Natural killer cell (primary cell): ENCODE data around the gene HKDC1. TPM values are rescaled to one million over a fixed set of nuclear protein-coding genes. Genes with fewer than 3 reads are reported as not detected.

Source experiments
- ATAC-seq, 3 donors: fragments of 150-1000 bp in 2 of 3; fragments of 200-7000 bp in 1 of 3; cut with Tn5 transposase; 1 replicate in 1 of 3; 2 replicates in 2 of 3; pipeline ENCODE4 v1.10.0; 2021; ENCODE audit warnings: mild to moderate bottlenecking in 2 of 3, moderate library complexity in 2 of 3
- DNase-seq, 2 donors: peaks; one replicate each; pipeline versions ENCODE4 v3.0.0 to v3.0.0-alpha.2; 2013 to 2021; ENCODE audit warnings: mixed read lengths in 1 of 2
- H3K27ac ChIP-seq: one replicate; pipeline ENCODE4 v1.5.1; 2013; ENCODE audit warnings: mild to moderate bottlenecking, low read length
- H3K27me3 ChIP-seq: one replicate; pipeline ENCODE4 v1.6.1; 2013; ENCODE audit warnings: low read length; ENCODE audit not compliant: control insufficient read depth, insufficient read depth
- H3K36me3 ChIP-seq: one replicate; pipeline ENCODE4 v1.6.1; 2013; ENCODE audit warnings: low read length; ENCODE audit not compliant: control insufficient read depth, insufficient read depth
- H3K4me1 ChIP-seq: one replicate; pipeline ENCODE4 v1.6.1; 2013; ENCODE audit warnings: low read length; ENCODE audit not compliant: control insufficient read depth, insufficient read depth
- H3K4me3 ChIP-seq: one replicate; pipeline ENCODE4 v1.5.1; 2013; ENCODE audit warnings: low read length
- H3K9me3 ChIP-seq: one replicate; pipeline ENCODE4 v1.6.1; 2013; ENCODE audit warnings: low read length; ENCODE audit not compliant: control insufficient read depth, insufficient read depth
- H3K27ac Mint-ChIP-seq, 2 donors: one replicate each; pipeline ENCODE4 v1.8.0; 2022; ENCODE audit warnings: mild to moderate bottlenecking in 2 of 2, mixed read lengths in 2 of 2, moderate library complexity in 1 of 2
- H3K27me3 Mint-ChIP-seq, 2 donors: one replicate each; pipeline ENCODE4 v1.8.0; 2022; ENCODE audit warnings: low read depth in 2 of 2, mixed read lengths in 2 of 2
- H3K36me3 Mint-ChIP-seq: one replicate; pipeline ENCODE4 v1.8.0; 2022; ENCODE audit warnings: mixed read lengths
- H3K4me1 Mint-ChIP-seq, 2 donors: one replicate each; pipeline ENCODE4 v1.8.0; 2022; ENCODE audit warnings: mixed read lengths in 2 of 2
- H3K4me3 Mint-ChIP-seq: one replicate; pipeline ENCODE4 v1.8.0; 2022; ENCODE audit warnings: mild to moderate bottlenecking, moderate library complexity, mixed read lengths
- H3K9me3 Mint-ChIP-seq, 2 donors: one replicate each; pipeline ENCODE4 v1.8.0; 2022; ENCODE audit warnings: mixed read lengths in 2 of 2
- CTCF ChIP-seq: fragments of 200-600 bp; IDR thresholded peaks from one replicate; pipeline ENCODE4 v1.8.0; 2022; ENCODE audit warnings: antibody characterized with exemption
- WGBS: methylation state at CpG from one replicate; pipeline ENCODE4 v1.1.7; 2013; ENCODE audit warnings: missing lambda C conversion rate; ENCODE audit not compliant: insufficient coverage; 5-methylcytosine and 5-hydroxymethylcytosine counted together
- intact Hi-C: fragments of 100-400 bp; cut with micrococcal nuclease; formaldehyde crosslinking; loops from one replicate; pipeline ENCODE4 v1.14.2; 2022
- total RNA-seq, 4 donors: library from RNA; stranded (reverse); fragments of 120-200 nt in 1 of 4; gene quantifications; one replicate each; pipeline versions ENCODE4 v1.2.3 to v1.2.4, GENCODE V29; 2013 to 2022

The HKDC1 gene
- total RNA-seq, 3 donors from 2014 or later (not counting 1 experiment from before 2014, with no cell fraction given), result 0.50 to 0.82 TPM; not detected in 1

- peaks cover 7% of the 10 kb centered on the region for H3K36me3 ChIP-seq
- peaks cover 3% of the 10 kb centered on the region for H3K36me3 Mint-ChIP-seq
- no peaks in the 10 kb centered on the region for H3K27me3 ChIP-seq
- no peak for ATAC-seq
- intact Hi-C loops, result no loop called here
- peaks cover 19% of the 10 kb centered on the region for H3K4me1 ChIP-seq
- no peak for TF ChIP-seq CTCF
- H3K27ac ChIP-seq, result no peak overlapping the region
- H3K4me3 ChIP-seq, result no peak overlapping the region
- H3K9me3 Mint-ChIP-seq, result no peaks in the 10 kb centered on the region
- peaks cover 49 to 68% of the 10 kb centered on the region in 2 donors for H3K4me1 Mint-ChIP-seq
- H3K9me3 ChIP-seq, result no peaks in the 10 kb centered on the region
- peak overlapping the region; percentile 98 to 99 for H3K27ac Mint-ChIP-seq
- H3K4me3 Mint-ChIP-seq, result peak overlapping the region; percentile 95
- 100% methylated on average over 1 of the region's 1 CpG for WGBS
- H3K27me3 Mint-ChIP-seq, result no peaks in the 10 kb centered on the region
- DNase-seq, result no peak
Observed at GRCh38 chr10:69181433-69181832, 38.7 kb upstream of the HKDC1 start.

- H3K9me3 Mint-ChIP-seq, result no peaks in the 10 kb centered on the region
- intact Hi-C loops, result no loop called here
- 97% methylated on average over 3 of the region's 4 CpGs for WGBS
- no peak for ATAC-seq
- Histone ChIP-seq H3K9me3 (no peaks in the 10 kb centered on the region), H3K36me3 (peaks cover 12% of the 10 kb centered on the region), H3K4me3 (no peak overlapping the region), H3K27ac (no peak overlapping the region), H3K27me3 (no peaks in the 10 kb centered on the region), H3K4me1 (peaks cover 19% of the 10 kb centered on the region)
- no peak for DNase-seq
- H3K36me3 Mint-ChIP-seq, result peaks cover 7% of the 10 kb centered on the region
- peaks cover 49 to 68% of the 10 kb centered on the region in 2 donors for H3K4me1 Mint-ChIP-seq
- H3K27me3 Mint-ChIP-seq, result no peaks in the 10 kb centered on the region
- H3K27ac Mint-ChIP-seq, result peak overlapping the region; percentile 19 to 86
- TF ChIP-seq CTCF, result no peak
- peak overlapping the region; percentile 50 for H3K4me3 Mint-ChIP-seq
Observed at GRCh38 chr10:69182005-69182404, 38.1 kb upstream of the HKDC1 start.

- H3K9me3 Mint-ChIP-seq, result no peaks in the 10 kb centered on the region
- H3K4me3 Mint-ChIP-seq, result no peak overlapping the region
- DNase-seq, result no peak
- TF ChIP-seq CTCF, result no peak
- no peak overlapping the region for H3K27ac ChIP-seq
- H3K4me1 ChIP-seq, result peaks cover 3% of the 10 kb centered on the region
- no peak for ATAC-seq
- peak overlapping the region; percentile 45 to 53 for H3K27ac Mint-ChIP-seq
- H3K4me3 ChIP-seq, result no peak overlapping the region
- peaks cover 24 to 43% of the 10 kb centered on the region in 2 donors for H3K4me1 Mint-ChIP-seq
- no peaks in the 10 kb centered on the region for H3K9me3 ChIP-seq
- H3K36me3 ChIP-seq, result peaks cover 38% of the 10 kb centered on the region
- peaks cover 21% of the 10 kb centered on the region for H3K36me3 Mint-ChIP-seq
- no peaks in the 10 kb centered on the region for H3K27me3 Mint-ChIP-seq
- no CpG with 5 or more reads among the region's 1 CpG for WGBS
- intact Hi-C loops, result no loop called here
- H3K27me3 ChIP-seq, result no peaks in the 10 kb centered on the region
Observed at GRCh38 chr10:69186524-69186923, 33.6 kb upstream of the HKDC1 start.

GRCh38 chr10:69201045-69201444 lies 19.1 kb upstream of the HKDC1 start:
- Histone ChIP-seq H3K9me3 (no peaks in the 10 kb centered on the region), H3K4me3 (no peak overlapping the region), H3K27me3 (no peaks in the 10 kb centered on the region), H3K36me3 (peaks cover 42% of the 10 kb centered on the region), H3K4me1 (peaks cover 31% of the 10 kb centered on the region), H3K27ac (no peak overlapping the region)
- Mint-ChIP-seq H3K9me3 (no peaks in the 10 kb centered on the region), H3K27ac (peak overlapping the region; percentile 61 to 82), H3K4me1 (peaks cover 22 to 36% of the 10 kb centered on the region in 2 donors), H3K27me3 (no peaks in the 10 kb centered on the region), H3K36me3 (peaks cover 8% of the 10 kb centered on the region), H3K4me3 (no peak overlapping the region)
- ATAC-seq (no peak), DNase-seq (no peak)
- TF ChIP-seq CTCF, result no peak
- intact Hi-C loops, result no loop called here
- WGBS, result 86% methylated on average over 1 of the region's 2 CpGs
